Naive thymus-derived CD8-positive, alpha-beta T cell (primary cell): ENCODE data around the gene FYB1. TPM values are rescaled to one million over a fixed set of nuclear protein-coding genes. Genes with fewer than 3 reads are reported as not detected.

ENCODE experiments used
- ATAC-seq, 2 donors: fragments of 150-1000 bp; cut with Tn5 transposase in 1 of 2; sonication (Bioruptor Pico), chemical (Tn5 transposase) in 1 of 2; 1 replicate in 1 of 2; 2 replicates in 1 of 2; pipeline ENCODE4 v1.10.0; 2021; ENCODE audit warnings: mild to moderate bottlenecking in 2 of 2, moderate library complexity in 2 of 2
- POLR2A ChIA-PET: fragments of 350-600 bp; sonication (Branson Sonifier 250); formaldehyde crosslinking; loops from one replicate; lab custom pipeline; 2021; ENCODE audit warnings: antibody characterized with exemption; lab: Charles Lee
- DNase-seq, 10 donors: peaks; one replicate each; pipeline versions ENCODE4 v3.0.0 to v3.0.0-alpha.2; 2020 to 2022
- H3K27ac Mint-ChIP-seq, 10 donors: one replicate each; pipeline ENCODE4 v1.8.0; 2020 to 2022; ENCODE audit warnings: mild to moderate bottlenecking in 10 of 10, mixed read lengths in 10 of 10, moderate library complexity in 4 of 10, inconsistent platforms in 1 of 10
- H3K27me3 Mint-ChIP-seq, 5 donors: one replicate each; pipeline ENCODE4 v1.8.0; 2021 to 2022; ENCODE audit warnings: mixed read lengths in 5 of 5
- H3K36me3 Mint-ChIP-seq, 3 donors: one replicate each; pipeline ENCODE4 v1.8.0; 2020 to 2022; ENCODE audit warnings: mixed read lengths in 3 of 3, mild to moderate bottlenecking in 2 of 3, inconsistent platforms in 1 of 3
- H3K4me1 Mint-ChIP-seq, 4 donors: one replicate each; pipeline ENCODE4 v1.8.0; 2021 to 2022; ENCODE audit warnings: mixed read lengths in 4 of 4
- H3K4me3 Mint-ChIP-seq, 10 donors: one replicate each; pipeline ENCODE4 v1.8.0; 2020 to 2022; ENCODE audit warnings: mild to moderate bottlenecking in 10 of 10, mixed read lengths in 10 of 10, moderate library complexity in 6 of 10, inconsistent platforms in 1 of 10
- H3K9me3 Mint-ChIP-seq, 9 donors: one replicate each; pipeline ENCODE4 v1.8.0; 2020 to 2022; ENCODE audit warnings: mixed read lengths in 9 of 9, mild to moderate bottlenecking in 3 of 9, inconsistent platforms in 1 of 9, moderate library complexity in 1 of 9
- polyA plus RNA-seq, 3 donors: library from polyadenylated mRNA; unstranded; fragments of 300-500 nt; fragmentation: Illumina TruSeq; gene quantifications; one replicate each; pipeline ENCODE4 v1.2.3, GENCODE V29; 2021
- total RNA-seq, 8 experiments: library from RNA in 2 of 8; stranded (reverse) in 2 of 8; gene quantifications; one replicate each; pipeline ENCODE4 v1.2.3 and lab custom pipeline; 2021 to 2026

The FYB1 gene
- total and polyA plus RNA-seq, 5 experiments from 2014 or later = 181 to 642 (median 431) TPM

- ATAC-seq (no peak), DNase-seq (no peak)
- Mint-ChIP-seq H3K4me1 (peaks cover 47 to 87% (median 76%) of the 10 kb centered on the region in 4 donors), H3K9me3 (no peaks in the 10 kb centered on the region), H3K27ac (peak overlapping the region; percentile 80 to 97 (median 91)), H3K27me3 (no peaks in the 10 kb centered on the region), H3K36me3 (peaks cover 14 to 79% (median 36%) of the 10 kb centered on the region in 3 donors), H3K4me3 (peak overlapping the region in 8 of 10 donors; percentile 8 to 68 (median 38))
- POLR2A ChIA-PET = interaction anchor here (1.1 to 2.2 kb wide), 3 partner anchors 13 to 60 kb away, joined by 3 to 7 read pairs (median 4); no protein-coding TSS in a partner anchor
Observed at GRCh38 chr5:39151745-39152144, 67.6 kb downstream of the FYB1 start.

GRCh38 chr5:39149966-39150365 is 69.4 kb downstream of the FYB1 start:
- no peak for DNase-seq
- Mint-ChIP-seq H3K27me3 (no peaks in the 10 kb centered on the region), H3K9me3 (no peaks in the 10 kb centered on the region), H3K4me1 (peaks cover 45 to 81% (median 67%) of the 10 kb centered on the region in 4 donors), H3K36me3 (peaks cover 14 to 76% (median 32%) of the 10 kb centered on the region in 3 donors), H3K4me3 (peak overlapping the region in 7 of 10 donors; percentile 1 to 59 (median 36)), H3K27ac (peak overlapping the region; percentile 66 to 97 (median 91))
- ATAC-seq = no peak
- POLR2A ChIA-PET = interaction anchor here (0.7 to 2.0 kb wide), 4 partner anchors 27 to 133 kb away, joined by 3 to 5 read pairs (median 3); no protein-coding TSS in a partner anchor

- ATAC-seq (peak; percentile 18 to 44), DNase-seq (peak in 3 of 10 donors; percentile 53 to 55 (median 55))
- Mint-ChIP-seq H3K4me1 (peaks cover 43 to 82% (median 67%) of the 10 kb centered on the region in 4 donors), H3K27ac (peak overlapping the region; percentile 66 to 97 (median 91)), H3K36me3 (peaks cover 14 to 82% (median 32%) of the 10 kb centered on the region in 3 donors), H3K27me3 (no peaks in the 10 kb centered on the region), H3K9me3 (no peaks in the 10 kb centered on the region), H3K4me3 (peak overlapping the region in 7 of 10 donors; percentile 5 to 43 (median 22))
- POLR2A ChIA-PET = interaction anchor here (1.1 to 2.0 kb wide), 4 partner anchors 28 to 134 kb away, joined by 3 to 5 read pairs (median 4); no protein-coding TSS in a partner anchor
Observed at GRCh38 chr5:39148983-39149534, 70.3 kb downstream of the FYB1 start.

DNA sequence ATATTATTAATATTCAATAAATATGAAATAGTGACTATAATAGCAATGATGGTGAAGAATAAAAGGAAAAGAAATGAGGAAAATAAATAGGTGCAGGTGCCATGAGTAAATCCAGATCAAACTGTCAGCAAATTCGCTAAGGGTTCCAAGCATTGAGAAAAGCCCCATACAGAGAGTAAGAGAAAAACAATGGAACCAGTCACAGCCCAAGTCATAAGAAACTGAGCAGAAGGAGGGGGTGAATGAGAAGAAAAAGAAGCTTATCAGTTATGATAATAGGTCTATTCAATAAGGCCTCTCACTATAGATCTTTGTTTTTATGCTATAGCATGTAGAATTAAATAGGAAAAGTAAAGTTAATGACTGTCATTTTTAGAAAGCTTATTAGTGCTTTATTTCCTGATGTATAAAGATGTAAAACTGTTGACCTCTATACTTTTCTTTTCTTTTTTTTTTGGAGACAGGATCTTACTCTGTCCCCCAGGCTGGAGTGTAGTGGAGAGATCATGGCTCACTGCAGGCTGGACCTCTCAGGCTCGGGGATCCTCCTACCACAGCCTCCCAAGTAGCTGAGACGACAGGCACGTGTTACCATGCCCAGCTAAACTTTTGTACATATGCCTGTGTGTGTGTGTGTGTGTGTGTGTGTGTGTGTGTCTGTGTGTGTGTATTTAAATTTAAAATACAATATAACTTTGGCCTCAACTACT is 72.4 kb downstream of the FYB1 start:
- DNase-seq = no peak
- no peak for ATAC-seq
- Mint-ChIP-seq H3K4me1 (peaks cover 31 to 66% (median 49%) of the 10 kb centered on the region in 4 donors), H3K27ac (peak overlapping the region; percentile 21 to 91 (median 61)), H3K36me3 (peaks cover 6 to 65% (median 19%) of the 10 kb centered on the region in 3 donors), H3K27me3 (no peaks in the 10 kb centered on the region), H3K4me3 (peak overlapping the region in 2 of 10 donors; percentile 26 to 37), H3K9me3 (no peaks in the 10 kb centered on the region)
- POLR2A ChIA-PET = interaction anchor here (0.7 to 2.0 kb wide), 4 partner anchors 32 to 72 kb away, joined by 3 to 9 read pairs (median 3); partner anchors contain the start of gene FYB1

DNA sequence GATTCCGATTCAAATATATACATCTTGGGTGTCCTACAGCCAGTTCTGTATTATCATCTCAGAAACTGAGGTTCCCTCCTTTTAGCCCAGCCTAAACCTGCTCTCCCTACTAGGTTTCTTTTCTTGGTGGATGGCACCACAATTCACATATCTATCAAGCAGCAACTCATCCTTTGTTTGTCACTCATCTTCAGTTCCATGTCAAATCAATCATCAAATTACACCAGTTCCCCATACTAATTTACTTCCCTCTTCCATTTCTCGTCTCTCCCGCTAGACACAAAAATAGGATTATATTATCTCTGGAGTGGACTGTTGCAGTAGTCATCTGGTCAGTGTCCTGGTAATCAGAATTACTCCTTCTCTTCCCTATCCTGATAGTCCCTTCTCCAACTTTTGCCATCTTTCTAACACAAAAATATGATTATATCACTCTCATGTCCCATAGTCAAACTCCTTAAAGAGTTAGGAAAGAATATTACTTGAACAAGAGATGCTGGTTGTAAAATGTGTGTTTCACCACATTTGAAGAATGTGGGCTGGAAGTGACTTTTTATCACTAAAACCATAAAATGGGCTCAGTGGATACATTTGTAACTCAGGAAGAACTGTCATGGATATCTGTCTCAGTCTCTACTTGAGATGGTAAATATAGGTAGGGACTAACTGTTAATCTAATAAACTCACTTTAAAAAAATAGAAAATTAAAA is 76.1 kb downstream of the FYB1 start:
- H3K4me1 Mint-ChIP-seq = peaks cover 14 to 49% (median 28%) of the 10 kb centered on the region in 4 donors

DNA sequence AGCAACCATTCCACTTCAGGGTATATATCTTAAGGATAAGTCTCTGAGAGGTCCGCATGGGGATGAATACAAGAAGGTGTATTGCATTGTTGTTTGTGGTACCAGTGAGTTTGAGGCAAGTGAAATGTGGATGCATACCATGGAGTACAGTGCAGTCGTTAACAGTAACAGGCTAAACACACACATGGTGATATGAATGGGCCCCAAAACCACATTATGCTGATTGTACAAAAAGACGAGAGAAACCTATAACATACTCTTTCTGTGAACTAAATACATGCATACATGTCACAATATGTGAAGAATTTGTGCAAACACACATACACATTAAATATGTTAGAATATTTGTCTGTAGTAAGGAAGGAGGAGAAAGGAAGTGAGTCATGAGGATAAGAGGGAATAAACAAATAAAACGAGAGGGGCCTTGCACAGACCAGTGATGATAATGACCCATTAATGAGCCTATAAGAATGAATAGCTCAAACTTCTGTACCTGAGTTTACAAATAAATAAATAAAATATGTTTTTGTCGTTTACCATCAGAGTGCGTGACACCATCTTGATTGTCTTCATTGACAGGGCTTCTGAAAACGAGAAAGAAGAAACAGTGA is 78.7 kb downstream of the FYB1 start:
- H3K27me3 Mint-ChIP-seq = no peaks in the 10 kb centered on the region
- H3K4me1 Mint-ChIP-seq = peaks cover 14 to 42% (median 23%) of the 10 kb centered on the region in 4 donors
- H3K9me3 Mint-ChIP-seq = no peaks in the 10 kb centered on the region
- peak in 1 of 2 donors; percentile 33 for ATAC-seq
- POLR2A ChIA-PET = no interaction called here
- peak overlapping the region in 1 of 10 donors; percentile 27 for H3K4me3 Mint-ChIP-seq
- H3K36me3 Mint-ChIP-seq = peaks cover 7 to 48% (median 13%) of the 10 kb centered on the region in 3 donors
- no peak for DNase-seq
- H3K27ac Mint-ChIP-seq = peak overlapping the region in 7 of 10 donors; percentile 22 to 83 (median 61)

More for the DNA sequence above, 76.1 kb downstream of the FYB1 start:
- H3K36me3 Mint-ChIP-seq = peaks cover 0 to 38% (median 2%) of the 10 kb centered on the region in 3 donors
- H3K9me3 Mint-ChIP-seq = no peaks in the 10 kb centered on the region
- POLR2A ChIA-PET = interaction anchor here (0.6 to 1.0 kb wide), 3 partner anchors 43 to 404 kb away, joined by 3 read pairs; no protein-coding TSS in a partner anchor
- no peak overlapping the region for H3K4me3 Mint-ChIP-seq
- no peak overlapping the region for H3K27ac Mint-ChIP-seq
- H3K27me3 Mint-ChIP-seq = no peaks in the 10 kb centered on the region
- DNase-seq = no peak
- no peak for ATAC-seq

- POLR2A ChIA-PET = no interaction called here
- H3K36me3 Mint-ChIP-seq = peaks cover 15 to 50% (median 22%) of the 10 kb centered on the region in 3 donors
- H3K27me3 Mint-ChIP-seq = no peaks in the 10 kb centered on the region
Observed at GRCh38 chr5:39138892-39139291, 80.5 kb downstream of the FYB1 start.

DNA sequence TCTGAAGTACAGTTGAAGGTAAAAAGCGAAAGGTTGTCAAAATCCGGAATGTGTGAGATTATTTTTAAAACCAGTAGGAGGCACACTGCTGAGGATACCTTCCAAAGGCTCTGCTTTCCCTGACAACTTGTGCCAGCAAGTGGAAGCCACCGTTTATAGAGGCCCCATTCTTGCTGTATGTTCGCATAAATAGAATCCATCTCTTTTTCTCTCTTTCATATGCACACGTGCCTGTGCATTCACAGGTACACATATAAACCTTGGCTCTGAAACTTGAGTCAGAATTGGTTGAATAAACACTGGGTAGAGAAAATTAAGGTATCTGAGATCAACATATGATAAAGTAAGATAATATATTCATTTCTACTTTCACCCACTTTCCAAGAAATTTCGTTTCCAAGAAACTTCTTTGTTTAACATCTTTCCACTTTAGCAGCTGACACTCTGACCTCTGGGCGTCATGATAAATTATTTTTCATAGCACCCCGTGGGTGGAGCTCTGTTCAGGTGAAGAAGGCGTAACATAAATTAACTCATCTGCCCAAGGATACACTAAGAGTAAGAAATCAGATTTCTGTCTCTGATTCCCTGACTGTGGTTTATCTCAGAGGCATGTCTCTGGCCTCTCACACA is 81.4 kb downstream of the FYB1 start:
- Mint-ChIP-seq H3K27ac (peak overlapping the region; percentile 8 to 90 (median 76)), H3K9me3 (no peaks in the 10 kb centered on the region), H3K4me1 (peaks cover 18 to 32% (median 29%) of the 10 kb centered on the region in 4 donors), H3K4me3 (no peak overlapping the region), H3K36me3 (peaks cover 20 to 58% (median 28%) of the 10 kb centered on the region in 3 donors), H3K27me3 (no peaks in the 10 kb centered on the region)
- ATAC-seq (no peak), DNase-seq (peak in 1 of 10 donors; percentile 16)
- POLR2A ChIA-PET = interaction anchor here (1.0 kb wide), 1 partner anchor 62 kb away, joined by 4 read pairs; no protein-coding TSS in a partner anchor

More at GRCh38 chr5:39138892-39139291, 80.5 kb downstream of the FYB1 start:
- ATAC-seq (no peak), DNase-seq (no peak)
- Mint-ChIP-seq H3K4me3 (no peak overlapping the region), H3K4me1 (peaks cover 14 to 29% (median 24%) of the 10 kb centered on the region in 4 donors), H3K9me3 (no peaks in the 10 kb centered on the region), H3K27ac (peak overlapping the region in 5 of 10 donors; percentile 26 to 73 (median 49))

GRCh38 chr5:39137391-39137790 is 82.0 kb downstream of the FYB1 start:
- no peak overlapping the region for H3K4me3 Mint-ChIP-seq
- peak overlapping the region; percentile 8 to 90 (median 76) for H3K27ac Mint-ChIP-seq
- H3K27me3 Mint-ChIP-seq = no peaks in the 10 kb centered on the region
- DNase-seq = no peak
- POLR2A ChIA-PET = interaction anchor here (1.0 kb wide), 1 partner anchor 63 kb away, joined by 4 read pairs; no protein-coding TSS in a partner anchor
- no peak for ATAC-seq
- peaks cover 23 to 63% (median 28%) of the 10 kb centered on the region in 3 donors for H3K36me3 Mint-ChIP-seq
- H3K4me1 Mint-ChIP-seq = peaks cover 18 to 33% (median 30%) of the 10 kb centered on the region in 4 donors
- H3K9me3 Mint-ChIP-seq = no peaks in the 10 kb centered on the region

DNA sequence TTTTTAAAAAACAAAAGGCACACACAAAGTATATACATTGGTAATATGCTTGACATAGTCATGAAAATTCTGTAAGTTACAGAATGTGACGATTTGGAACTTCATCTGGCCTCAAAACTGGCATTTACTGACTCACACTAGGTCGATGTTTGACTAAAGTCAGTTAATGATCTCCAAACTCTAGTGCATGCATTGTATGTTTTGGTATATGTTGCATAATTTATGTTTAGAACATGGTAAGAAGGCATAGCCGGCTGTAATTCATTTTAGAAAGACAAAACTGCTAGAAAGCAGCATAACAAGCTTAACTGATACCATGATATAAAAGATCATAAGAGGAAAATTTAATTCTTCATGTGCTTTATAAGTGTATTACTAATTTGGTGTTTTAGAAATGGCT is 86.6 kb downstream of the FYB1 start:
- POLR2A ChIA-PET = no interaction called here
- peaks cover 24 to 53% (median 41%) of the 10 kb centered on the region in 4 donors for H3K4me1 Mint-ChIP-seq
- H3K27ac Mint-ChIP-seq = peak overlapping the region; percentile 13 to 93 (median 72)
- peaks cover 19 to 95% (median 40%) of the 10 kb centered on the region in 3 donors for H3K36me3 Mint-ChIP-seq
- no peaks in the 10 kb centered on the region for H3K9me3 Mint-ChIP-seq
- no peak overlapping the region for H3K4me3 Mint-ChIP-seq
- H3K27me3 Mint-ChIP-seq = no peaks in the 10 kb centered on the region
- no peak for DNase-seq
- no peak for ATAC-seq

- DNase-seq (no peak), ATAC-seq (no peak)
- H3K27me3 Mint-ChIP-seq = no peaks in the 10 kb centered on the region
- peak overlapping the region in 9 of 10 donors; percentile 5 to 88 (median 75) for H3K27ac Mint-ChIP-seq
- peaks cover 21 to 51% (median 37%) of the 10 kb centered on the region in 4 donors for H3K4me1 Mint-ChIP-seq
- H3K4me3 Mint-ChIP-seq = no peak overlapping the region
- POLR2A ChIA-PET = interaction anchor here (1.3 kb wide), 1 partner anchor 16 kb away, joined by 3 read pairs; no protein-coding TSS in a partner anchor
- H3K9me3 Mint-ChIP-seq = no peaks in the 10 kb centered on the region
- peaks cover 16 to 96% (median 37%) of the 10 kb centered on the region in 3 donors for H3K36me3 Mint-ChIP-seq
Observed at GRCh38 chr5:39132128-39132447, 87.3 kb downstream of the FYB1 start.
